M059J (cell line): Measurements from ENCODE around the gene SH3BGRL2. TPM values are rescaled to one million over a fixed set of nuclear protein-coding genes. Genes with fewer than 3 reads are reported as not detected.
A peak's percentile ranks its signal among the peaks of the same experiment; 100 is the strongest.
"Not testable (repeated sequence)": the region's sequence is repeated elsewhere in the genome, so short reads cannot be mapped to it uniquely, and the experiment has no call there.

Experiments
- DNase-seq: peaks from one replicate; pipeline ENCODE4 v3.0.0-alpha.2; 2012; ENCODE audit warnings: low read depth
- total RNA-seq: library from RNA; depleted of rRNA; stranded (reverse); fragments of >200 nt; shearing (Covaris generic); gene quantifications from 2 replicates; pipeline ENCODE4 v1.2.3, GENCODE V29; 2014

Gene SH3BGRL2
- total RNA-seq, 1 experiment from 2014 or later: 9.8 TPM

GRCh38 chr6:79614326-79615305, 16.5 kb upstream of the SH3BGRL2 start:
- no peak for DNase-seq

- DNase-seq: no peak
These were observed 13.6 kb upstream of the SH3BGRL2 start for GRCh38 chr6:79617518-79617941.

GRCh38 chr6:79618425-79618824, 12.7 kb upstream of the SH3BGRL2 start:
- not testable (repeated sequence) for DNase-seq

DNA sequence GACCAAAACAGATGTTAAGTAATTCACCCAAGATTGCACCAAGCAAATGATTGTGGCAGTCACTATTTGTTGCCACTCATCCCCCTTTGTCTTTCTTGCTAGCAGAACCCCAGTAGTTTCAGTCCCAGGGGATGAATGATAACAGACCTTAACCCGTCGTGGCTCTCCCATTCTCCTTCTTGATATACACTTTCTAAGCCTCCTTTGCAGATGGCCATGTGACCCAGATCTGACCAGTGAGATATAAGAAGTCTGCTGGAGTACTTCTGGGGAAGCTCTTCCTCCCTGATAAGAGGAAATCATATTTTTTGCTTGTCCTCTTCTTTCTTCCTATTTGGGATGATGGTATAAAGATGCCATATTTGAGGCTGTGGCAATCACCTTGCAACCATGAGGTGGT, 9.6 kb upstream of the SH3BGRL2 start:
- DNase-seq: no peak

DNA sequence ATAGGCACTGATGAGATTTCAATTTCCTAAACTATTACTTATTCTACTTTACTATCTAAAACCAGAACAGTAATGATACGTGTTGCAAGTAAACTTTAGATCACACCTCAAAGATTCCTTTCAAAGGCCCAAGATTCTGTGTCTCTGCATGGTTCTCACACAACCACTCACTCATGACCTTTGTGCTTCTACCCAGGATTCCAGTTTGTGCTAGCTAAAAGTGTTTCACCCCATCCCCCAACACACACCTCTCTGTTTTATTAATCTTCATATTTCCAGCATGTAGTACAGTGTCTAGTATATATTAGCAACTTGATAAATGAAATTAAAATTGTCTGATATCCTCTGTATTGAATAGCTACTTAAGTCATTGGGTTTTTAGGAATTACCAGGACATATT, 8.8 kb upstream of the SH3BGRL2 start:
- no peak for DNase-seq

GRCh38 chr6:79623106-79623505, 8.0 kb upstream of the SH3BGRL2 start:
- no peak for DNase-seq

GRCh38 chr6:79625746-79626145, 5.4 kb upstream of the SH3BGRL2 start:
- no peak for DNase-seq

DNA sequence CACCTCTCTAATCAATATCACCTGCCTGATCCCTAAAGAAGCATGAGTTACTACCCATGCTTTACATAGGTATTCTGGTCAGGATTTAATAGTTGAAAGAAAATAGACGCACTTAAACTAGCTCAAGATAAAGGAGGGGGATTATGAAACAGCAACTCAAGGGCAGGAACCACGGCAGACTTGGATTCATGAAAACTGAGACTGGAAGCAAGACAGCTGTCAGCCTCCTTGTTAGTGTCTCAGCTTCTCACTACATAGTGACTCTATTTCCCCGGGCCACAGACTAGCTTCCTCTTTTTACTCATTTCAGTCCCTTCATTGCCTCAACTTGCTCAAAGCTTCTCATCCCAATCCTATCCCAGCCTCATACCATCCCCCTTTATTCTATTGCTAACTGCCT, 4.3 kb upstream of the SH3BGRL2 start:
- no peak for DNase-seq

DNA sequence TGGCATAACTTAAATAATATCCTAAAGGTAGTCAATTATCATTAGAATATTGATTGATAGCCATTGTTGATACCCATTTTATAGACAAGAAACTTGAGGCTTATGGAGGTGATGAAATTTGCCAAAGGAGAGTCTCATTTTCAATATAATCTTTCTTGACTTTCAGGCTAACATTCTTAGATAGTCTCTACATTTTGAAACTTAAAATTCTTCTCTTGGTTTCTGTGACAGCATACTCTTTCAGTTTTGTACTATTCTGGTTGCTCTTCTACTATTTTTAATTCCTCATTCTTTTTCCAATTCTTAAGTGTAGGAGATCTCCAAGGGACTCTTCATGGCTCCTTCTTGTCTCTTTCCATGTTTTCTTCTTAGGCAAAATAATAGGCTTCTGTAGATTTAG, 3.7 kb upstream of the SH3BGRL2 start:
- no peak for DNase-seq

DNA sequence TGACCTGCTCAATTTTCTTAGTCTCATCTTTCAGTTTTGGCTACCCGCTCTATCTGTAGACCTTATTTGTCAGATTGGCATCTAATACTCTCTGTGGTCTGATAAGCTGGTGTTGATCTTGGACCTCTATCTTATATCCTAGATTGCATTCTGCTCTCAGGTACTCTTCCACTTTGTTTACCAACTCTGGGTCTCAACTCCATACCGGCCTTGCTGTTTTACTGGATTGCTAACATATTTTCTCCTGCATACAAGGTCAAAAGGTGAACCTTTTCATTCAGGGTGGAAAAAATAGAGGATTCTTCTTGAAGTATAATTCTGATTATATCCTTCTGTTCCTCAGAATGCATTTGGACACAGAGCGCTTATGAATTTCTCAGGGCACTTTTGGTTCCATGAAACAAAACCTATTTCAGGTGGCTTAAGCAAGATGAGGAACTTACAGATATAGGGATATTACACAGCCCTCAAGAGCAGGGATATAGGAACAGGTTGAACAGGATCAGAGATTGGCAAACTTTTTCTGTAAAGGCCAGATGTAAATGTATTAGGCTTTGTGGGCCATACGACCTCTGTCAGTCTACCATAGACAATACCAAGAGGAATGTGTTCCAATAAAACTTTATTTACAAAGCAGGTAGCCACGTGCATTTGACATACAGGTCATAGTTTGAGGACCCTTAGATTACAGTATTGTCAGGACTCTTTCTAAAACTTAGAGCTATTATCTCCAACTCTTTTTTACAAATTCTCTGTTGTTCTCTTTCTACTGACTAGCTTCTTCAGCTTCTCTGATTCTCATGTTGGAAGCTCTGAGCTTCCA, 2.5 kb upstream of the SH3BGRL2 start:
- DNase-seq: no peak

DNA sequence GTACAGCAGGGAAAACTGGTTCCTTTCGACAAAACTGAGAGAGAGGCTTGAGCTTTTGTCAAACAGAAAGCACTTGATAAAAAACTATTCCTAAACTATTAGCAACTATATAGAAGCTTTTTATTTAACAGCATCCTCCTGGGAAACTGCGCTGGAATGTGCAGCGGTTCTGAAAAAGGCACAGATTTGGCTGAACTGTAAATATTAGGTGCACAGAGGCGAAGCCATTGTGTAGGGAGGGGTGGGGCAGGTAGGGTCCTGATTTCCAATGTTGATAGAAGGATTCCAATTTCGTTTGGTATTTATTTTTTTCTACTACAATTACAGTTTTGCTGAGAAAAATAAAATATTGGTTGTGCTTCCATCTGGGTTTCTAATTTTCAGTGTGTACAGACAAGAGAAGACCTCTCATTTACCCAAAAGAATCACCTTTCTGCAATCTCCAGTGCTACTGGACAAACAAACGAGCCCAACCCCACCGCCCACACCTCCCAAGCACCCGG, 698 bp upstream of the SH3BGRL2 start:
- DNase-seq: no peak

DNA sequence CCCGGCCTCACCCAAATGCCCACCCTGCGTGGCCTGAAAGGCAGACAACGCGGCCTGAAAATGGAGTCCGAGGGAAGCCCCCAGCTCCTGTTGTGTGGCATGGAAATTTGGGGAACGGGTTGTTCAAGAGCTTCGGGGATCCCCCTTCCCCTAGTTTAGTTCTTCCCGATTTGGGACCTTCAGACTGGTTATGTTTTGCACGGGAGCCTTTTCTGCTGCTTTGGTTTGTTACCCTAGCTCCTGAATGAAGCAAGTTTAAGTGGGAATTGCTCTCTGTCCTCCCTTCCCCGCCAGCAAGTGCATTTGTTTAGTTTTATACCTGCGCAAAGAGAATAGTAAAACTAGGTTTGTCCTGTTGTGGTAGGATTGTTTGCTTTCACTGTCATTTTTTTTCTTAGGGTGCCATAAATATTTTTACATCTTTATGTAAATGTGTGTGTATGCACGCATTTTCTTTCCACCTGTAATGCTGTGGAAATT, 604 bp downstream of the SH3BGRL2 start:
- peak; percentile 19 for DNase-seq

DNA sequence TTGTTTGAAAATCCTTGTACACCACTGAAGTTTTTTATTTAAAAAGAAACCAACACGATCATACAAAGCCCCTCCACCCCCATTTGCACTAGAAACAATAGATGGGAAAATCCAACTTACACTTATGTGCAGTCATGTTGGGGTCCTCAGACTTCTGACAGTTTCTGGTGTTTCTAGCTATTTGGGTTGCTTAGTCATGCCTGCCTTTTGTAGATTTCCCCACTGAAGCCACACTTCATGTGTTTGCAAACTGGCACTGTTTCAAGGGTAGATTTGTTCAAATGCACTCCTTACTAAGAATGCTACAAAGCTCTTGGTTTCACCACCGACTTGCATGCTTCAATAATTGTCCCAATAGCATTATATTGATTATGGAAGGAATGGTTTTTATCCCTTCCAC, 1.5 kb downstream of the SH3BGRL2 start:
- peak; percentile 22 for DNase-seq

GRCh38 chr6:79634491-79635231, 3.5 kb downstream of the SH3BGRL2 start:
- no peak for DNase-seq

- peak; percentile 42 for DNase-seq
These were observed 4.1 kb downstream of the SH3BGRL2 start for GRCh38 chr6:79635232-79635543.

GRCh38 chr6:79636673-79637072, 5.5 kb downstream of the SH3BGRL2 start:
- DNase-seq: no peak

DNA sequence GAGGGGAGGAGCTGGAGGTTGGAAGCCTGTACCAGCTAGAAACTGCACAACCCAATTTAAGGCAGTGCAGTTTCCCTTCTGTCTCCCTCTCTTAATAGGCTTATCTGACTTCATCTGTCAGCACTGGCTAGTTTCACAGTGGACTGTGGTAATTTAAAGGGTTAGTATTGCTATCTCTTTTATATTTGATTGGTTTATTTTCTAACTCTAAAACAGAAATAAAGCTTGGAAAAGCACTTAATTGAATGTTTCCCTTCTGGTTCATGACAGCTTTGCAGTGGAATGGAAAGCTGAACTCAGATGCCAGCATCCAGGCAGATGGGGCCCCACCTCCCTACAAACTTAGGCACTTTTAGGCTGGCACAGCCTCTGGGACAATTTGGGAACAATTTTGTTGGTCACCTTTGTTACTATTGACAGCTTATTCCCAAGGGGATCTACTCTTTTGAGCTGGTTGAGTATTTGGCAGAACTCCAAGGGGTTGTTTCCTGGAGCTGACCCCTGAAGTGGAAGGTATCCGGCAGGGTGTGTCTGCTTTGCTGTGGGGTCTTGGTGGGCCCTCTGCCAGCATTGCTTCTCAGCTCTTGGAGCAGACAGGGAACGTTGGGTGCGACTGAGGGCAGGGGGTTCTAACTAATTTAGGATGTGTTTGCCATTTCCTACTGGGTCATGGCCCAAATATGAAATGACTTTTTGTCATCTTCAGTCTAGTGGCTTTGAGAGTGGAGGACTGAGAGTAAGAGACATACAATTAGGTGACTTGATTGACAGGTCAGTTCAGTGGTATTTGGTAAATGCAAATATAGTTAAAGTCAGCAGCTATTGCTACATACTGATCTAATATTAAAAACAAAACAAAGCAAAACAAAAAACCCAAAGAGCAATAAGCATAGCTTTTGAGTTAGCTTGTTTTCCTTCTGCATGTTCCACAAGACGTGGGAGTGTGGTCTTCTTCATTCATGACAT, 9.3 kb downstream of the SH3BGRL2 start:
- no peak for DNase-seq

DNA sequence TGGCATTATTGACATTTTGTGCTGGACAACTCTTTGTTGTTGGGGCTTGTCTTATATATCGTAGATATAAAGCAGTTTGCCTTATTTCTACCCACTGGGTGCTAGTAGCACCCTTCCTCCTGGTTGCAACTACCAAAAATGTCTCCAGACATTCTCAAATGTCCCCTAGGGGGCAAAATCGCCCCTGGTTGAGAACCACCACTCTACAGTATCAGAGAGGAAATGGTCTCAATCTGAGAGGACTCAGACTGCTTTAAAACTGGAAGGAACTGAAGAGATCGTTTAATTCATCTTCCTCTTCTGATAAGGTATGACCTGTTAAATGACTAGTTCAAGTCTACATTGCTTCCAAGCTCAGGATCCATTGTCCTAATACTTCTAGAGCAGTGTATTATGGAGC, 14.9 kb downstream of the SH3BGRL2 start:
- DNase-seq: no peak

GRCh38 chr6:79646561-79646960, 15.4 kb downstream of the SH3BGRL2 start:
- no peak for DNase-seq

- DNase-seq: no peak
These were observed 16.6 kb downstream of the SH3BGRL2 start for GRCh38 chr6:79647741-79648140.

DNA sequence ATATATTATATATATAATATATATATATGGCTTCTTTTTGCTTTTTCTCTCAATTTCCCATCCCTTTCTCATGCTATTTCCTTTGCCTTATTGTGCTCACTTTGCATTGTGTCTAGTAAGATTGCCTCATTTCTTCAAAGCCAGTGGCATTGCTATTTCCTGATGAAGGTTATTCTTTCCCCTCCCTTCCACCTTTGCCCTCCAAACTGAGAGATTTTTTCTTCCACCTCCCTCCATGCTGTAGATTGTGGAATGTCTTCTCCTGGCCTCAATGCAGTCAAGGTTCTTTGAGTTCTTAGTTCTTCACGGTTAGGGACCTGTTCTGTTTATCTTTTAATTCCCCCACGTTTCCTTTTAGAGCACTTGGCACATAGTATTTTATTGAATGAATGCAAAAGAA, 17.2 kb downstream of the SH3BGRL2 start:
- DNase-seq: no peak
